Inferior parietal cortex (tissue), 1 donor: Measurements from ENCODE around the gene MYO3A.

Experiments
- DNase-seq: peaks from one replicate; pipeline ENCODE4 v3.0.0-alpha.2; 2016; ENCODE audit errors: extremely low spot score

MYO3A gene

DNA sequence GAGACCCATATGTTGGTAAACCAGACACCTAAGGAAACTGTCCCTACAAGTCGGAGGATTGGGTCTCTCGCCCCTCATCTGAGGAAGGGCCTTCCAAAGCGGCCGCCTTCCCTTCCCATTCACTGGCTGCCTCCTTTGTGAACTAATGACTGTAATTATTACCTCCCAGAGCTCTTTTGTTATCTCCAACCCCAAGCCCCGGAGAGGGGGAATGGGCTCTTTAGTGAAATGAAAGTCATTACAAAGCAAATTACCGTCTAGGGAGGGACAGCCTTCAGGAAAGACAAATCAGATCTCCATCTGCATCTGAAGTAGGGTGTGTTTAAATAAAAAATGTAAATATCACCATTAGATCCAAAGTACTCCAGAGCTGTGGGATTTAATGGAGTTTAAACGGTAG, 280.0 kb downstream of the MYO3A start:
- DNase-seq = no peak

DNA sequence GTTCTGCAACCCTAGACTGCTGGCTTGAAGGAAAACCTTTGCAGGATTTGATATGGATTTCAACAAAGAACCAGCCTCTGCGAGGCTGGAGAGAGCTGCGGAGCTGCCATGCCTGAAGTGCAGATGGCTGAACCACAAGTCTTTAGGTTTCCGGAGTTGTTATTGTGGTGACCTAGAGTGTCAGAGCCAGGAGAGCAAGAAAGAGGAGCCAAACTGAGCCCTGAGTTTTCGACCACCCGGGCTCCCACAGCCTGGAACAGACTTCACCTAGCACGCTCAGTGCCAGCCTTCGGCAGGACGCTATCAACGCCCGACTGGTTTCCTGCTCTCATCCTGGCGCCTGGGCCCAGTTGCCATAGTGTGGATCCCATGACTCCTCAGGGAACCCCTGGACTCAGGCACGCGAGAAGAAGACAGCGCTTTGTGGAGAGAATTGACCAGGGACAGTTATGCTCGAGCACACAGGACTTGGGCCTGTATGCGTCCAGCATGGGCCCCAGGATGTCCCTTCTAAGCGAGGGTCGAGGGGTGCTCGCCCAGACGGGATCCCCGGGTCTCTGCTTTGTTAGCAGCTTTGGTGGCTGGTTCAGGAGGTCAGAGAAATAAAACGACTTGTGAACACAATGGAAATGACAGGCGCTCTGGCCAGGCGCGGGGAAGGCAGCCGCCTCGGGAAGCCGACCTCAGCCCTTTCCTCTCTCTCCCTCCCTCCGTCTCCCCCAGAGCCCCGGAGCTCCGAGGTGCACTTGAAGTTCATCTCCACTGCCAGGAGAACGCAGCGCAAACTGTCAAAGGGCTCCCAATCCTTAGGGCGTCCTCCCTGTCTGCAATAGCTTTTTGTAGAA, 280.7 kb downstream of the MYO3A start:
- DNase-seq = no peak

DNA sequence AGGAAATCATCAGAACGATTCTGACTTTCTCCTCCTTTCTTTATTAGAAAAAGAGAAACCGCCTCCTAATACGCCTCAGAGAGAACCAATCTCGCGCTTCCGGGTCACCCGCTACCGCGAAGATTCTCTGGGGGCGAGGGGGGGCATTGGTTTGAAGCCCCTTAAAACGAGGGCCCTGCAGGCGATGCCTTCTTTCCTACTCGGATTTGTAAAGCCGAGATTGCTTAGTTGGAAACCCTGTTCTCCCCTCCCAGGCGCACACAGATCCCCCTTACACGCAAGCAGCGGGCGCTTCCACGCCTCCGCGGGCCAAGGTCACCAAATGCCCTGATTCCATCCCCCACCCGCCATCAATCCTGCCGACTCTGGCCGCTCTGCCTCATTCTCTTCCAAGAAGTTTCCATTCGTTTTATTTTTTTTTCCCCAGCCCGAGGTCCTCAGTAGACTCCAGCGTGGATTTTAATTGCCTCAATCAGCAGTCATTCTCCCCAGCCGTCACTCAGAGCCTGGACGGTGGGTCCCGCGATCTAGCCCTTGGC, 281.4 kb downstream of the MYO3A start:
- DNase-seq = no peak

DNA sequence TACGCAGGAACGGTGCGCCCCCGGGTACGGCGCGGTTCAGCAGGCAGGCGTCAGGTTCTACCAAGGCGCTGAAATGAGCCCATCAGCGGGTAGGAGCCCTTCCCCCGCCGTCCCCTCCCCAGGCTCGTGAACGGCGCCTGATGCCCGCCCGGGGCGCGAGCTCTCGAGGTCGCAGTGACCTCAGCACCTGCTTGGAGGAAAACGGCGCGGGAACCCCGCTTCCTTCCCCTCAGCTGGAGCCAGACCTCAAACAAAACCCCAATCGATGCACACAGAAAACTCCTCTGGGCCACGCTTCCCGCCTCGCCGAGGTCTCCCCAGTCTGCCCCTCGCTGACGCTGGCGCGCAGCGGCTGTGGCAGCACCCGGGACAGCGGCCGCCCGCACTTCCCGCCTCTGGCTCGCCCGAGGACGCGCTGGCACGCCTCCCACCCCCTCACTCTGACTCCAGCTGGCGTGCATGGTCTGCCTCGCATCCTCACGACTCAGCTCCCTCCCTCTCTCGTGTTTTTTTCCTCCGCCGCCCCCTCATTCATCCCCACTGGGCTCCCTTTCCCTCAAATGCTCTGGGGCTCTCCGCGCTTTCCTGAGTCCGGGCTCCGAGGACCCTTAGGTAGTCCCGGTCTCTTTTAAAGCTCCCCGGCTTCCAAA, 282.0 kb downstream of the MYO3A start:
- no peak for DNase-seq

DNA sequence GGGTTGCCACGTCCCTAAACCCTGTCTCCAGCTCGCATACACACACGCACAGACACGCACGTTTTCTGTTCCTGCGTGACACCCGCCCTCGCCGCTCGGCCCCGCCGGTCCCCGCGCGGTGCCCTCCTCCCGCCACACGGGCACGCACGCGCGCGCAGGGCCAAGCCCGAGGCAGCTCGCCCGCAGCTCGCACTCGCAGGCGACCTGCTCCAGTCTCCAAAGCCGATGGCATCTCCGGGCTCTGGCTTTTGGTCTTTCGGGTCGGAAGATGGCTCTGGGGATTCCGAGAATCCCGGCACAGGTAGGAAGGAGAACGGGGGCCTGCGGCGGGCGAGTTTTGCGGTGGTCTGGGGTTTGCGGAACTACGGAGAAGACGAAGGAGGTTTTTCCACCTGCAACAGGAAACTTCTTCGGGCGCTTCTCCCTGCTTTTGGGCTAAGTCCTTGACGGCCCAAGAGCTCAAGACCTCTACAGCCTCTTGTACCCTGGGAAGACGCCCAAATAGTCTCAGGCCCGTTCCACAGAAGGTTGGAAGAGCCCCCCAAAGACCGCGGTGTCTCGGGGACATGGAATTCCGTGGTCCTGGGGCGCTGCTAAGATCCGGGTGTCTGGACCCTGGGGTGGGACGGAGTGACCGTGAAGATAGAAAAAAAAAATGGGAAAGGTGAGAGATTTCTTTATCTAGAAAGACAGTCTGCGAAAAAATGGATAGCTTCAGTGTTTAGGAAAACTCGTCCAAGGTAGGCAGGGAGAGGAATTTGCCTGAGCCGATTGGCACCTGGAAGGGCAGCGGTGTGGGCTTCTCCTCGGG, 282.8 kb downstream of the MYO3A start, which contains the start of gene GAD2:
Gene GAD2 (plus strand): TSS at position 190 of the 811 bp plus-strand sequence. CDS start 36 bp downstream, at position 226.
- DNase-seq = no peak

DNA sequence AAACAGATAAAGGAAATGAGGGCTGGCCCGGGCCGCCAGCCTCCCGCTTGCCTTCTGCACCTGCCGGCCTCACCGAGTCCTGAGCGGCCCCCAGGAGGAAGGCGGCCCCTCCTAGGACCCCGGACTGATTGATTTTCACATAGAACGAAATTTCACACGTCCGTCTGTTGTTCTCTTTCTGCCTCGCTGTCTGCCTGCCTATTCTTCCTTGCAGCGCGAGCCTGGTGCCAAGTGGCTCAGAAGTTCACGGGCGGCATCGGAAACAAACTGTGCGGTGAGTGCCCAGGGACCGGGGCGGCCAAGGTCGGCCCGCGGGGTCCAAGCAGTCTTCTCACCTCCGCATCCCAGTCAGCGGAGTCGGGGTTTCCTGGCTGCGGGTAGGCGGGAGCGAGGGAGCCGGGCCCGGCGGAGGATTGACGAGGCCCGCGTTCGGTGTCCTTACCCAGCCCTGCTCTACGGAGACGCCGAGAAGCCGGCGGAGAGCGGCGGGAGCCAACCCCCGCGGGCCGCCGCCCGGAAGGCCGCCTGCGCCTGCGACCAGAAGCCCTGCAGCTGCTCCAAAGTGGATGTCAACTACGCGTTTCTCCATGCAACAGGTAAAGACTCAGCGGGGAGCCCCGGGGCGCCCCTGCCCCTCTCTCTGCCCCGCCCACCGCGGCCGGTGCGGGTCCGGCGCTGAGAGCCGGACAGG, 283.5 kb downstream of the MYO3A start:
- DNase-seq = no peak

DNA sequence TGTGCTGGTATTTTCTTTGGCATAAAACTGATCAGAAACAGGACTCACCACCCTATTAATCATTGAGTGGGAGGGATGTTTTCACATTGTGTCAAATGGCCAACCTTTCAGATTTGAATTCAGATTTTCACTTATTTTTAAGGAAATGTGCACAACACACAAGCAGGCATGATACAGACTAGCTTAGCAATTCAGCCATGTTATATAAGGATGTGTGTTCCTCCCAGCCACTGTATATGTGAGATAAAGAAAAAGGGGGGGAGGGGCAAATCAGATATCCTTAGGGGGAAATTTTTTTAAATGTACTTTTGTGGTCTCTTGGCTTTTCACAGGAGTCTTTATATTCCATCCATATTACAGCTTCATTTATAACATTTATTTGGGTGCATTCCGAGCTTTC, 285.6 kb downstream of the MYO3A start:
- no peak for DNase-seq

DNA sequence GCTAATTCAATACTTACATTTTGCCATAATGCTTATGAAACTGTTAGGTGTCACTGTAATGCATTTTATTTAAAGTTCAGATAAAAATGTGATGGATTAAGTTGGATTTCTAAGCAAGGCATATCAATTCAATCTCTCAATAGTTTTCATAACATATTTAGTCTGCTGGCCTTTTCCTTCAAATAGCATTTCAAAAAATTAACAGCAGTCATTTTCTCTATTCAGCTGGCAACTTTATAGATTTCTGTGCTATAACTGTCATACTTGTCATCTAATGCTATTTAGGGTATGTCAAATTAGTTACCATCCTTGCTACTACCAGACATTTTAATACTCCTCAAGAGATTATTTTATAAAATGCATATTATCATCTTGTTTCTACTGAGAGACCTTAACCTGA, 286.9 kb downstream of the MYO3A start:
- no peak for DNase-seq

DNA sequence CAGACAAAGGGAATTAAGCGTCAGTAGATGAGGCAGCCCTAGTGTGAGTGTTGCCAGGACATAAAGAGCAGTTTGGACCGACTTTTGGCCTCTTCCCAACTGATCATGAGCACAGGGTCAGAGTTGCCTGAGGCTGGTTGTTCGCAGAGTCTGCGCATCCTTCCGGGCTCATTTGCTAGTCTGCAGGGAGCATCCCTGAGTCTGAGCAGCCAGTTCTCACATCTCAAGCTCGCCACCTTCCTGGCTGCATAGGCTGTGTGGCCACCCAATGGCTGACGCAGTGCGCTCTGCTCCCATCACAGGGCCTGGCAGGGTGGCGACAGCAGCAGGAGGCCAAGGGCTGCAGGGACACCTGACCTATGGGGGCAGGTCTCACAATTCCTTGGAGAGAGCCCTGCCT, 287.5 kb downstream of the MYO3A start:
- DNase-seq = no peak

DNA sequence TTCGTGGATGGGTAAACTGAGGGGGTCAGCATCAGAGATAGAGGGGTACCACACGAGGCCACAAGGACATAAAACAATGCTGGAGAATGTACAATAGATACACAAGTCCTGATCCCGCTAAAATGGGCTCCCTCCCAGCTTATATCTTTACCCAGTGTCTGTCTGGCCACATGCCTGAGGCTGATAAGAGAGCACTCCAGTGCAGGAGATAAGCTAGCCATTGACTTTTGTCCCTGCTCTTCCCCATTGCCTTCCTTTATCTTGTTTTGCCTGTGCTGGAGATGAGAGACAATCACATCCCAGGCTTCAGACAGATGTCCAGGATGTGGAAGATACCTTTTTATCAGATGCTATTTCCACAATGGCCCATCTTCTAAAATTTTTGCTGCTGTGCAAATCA, 288.5 kb downstream of the MYO3A start:
- DNase-seq = no peak

DNA sequence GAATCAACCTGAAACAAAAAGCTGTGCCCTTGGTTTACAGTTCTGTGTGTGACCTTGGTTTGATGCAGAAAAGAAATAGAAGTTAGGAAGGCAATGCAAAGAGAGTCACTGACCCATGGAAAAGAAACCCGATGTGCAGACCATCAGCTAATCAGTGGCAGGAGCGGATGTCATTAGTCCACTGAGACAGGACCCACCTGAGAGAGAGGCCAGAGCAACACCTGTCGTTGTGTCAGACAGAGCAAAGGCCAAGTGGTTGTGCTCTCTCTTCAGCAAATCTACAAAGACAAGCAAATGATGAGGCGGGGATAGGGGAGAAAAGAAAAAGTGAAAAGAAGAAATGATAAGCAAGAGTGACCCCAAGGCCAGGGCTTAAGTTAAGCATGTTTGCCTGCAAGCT, 291.3 kb downstream of the MYO3A start:
- DNase-seq = no peak

DNA sequence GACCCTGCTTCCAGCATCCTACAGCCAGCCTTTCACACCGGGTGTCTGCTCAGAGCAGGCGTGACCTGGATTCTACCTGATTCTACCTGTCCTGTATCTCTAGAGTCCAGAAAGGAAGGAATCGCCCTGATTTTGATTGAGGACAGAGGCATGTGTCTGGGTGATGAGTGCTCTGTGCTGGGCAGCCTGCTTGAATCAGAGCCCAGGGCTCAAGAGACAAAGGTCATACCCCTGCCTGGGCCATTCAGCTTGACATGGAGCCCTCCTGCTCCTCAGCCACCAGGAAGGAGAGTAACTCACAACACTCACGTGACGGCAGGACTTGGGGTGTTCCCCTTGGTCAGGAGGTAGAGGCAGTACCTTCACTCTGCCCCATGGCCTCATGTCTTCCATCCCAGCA, 293.8 kb downstream of the MYO3A start:
- no peak for DNase-seq

DNA sequence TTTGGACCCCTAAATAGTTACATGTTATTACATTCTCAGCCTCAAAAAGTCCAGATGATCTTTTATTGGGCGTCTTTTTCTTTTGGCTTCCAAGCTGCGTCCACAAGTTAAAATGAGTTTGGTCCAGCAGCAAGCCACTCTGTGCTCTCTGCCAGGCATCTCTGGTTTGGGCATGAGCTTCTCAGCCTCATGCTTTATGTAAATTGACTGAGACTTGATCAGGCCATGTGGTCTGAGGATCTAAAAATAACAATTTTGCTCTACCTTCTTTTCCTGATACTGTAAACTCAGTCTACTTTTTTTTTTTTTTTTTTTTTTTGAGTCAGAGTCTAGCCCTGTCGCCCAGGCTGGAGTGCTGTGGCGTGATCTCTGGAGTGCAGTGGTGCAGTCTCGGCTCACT, 298.1 kb downstream of the MYO3A start:
- DNase-seq = no peak

DNA sequence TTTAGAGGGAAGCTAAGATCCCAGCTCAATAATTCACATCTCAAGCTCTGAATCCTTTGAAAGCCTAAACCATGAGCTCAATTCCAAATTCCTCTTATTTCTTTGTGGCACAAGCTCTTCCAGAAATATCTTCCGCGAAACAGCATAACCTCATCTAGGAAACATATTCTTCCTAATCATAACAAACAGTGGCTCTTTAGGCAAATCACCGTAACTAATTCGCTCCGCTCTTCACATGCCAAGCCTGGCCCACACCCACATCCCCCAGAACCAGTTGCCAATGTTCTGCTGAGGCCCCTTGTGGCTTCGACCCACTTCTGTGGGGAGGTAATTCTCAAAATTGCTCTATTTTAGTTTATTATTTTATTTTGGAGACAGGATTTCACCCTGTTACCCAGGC, 301.7 kb downstream of the MYO3A start:
- no peak for DNase-seq

DNA sequence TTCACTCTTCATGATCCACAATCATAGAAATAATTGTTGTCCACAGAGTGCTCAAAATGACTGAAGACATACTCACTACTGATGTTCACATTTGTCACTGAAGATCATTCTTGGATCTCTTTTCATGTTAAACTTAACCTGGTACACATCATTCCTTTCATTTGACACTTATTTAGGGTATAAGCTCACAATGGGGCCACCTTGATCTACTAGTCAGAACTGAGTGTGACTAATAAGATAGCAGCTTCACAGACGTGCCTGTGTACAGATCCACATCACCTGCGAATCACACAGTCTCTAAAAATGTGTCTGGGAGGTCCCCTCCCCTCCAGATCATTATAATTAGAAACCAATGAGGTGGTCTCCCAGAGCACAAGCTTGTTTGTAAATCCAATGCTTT, 304.3 kb downstream of the MYO3A start:
- no peak for DNase-seq

DNA sequence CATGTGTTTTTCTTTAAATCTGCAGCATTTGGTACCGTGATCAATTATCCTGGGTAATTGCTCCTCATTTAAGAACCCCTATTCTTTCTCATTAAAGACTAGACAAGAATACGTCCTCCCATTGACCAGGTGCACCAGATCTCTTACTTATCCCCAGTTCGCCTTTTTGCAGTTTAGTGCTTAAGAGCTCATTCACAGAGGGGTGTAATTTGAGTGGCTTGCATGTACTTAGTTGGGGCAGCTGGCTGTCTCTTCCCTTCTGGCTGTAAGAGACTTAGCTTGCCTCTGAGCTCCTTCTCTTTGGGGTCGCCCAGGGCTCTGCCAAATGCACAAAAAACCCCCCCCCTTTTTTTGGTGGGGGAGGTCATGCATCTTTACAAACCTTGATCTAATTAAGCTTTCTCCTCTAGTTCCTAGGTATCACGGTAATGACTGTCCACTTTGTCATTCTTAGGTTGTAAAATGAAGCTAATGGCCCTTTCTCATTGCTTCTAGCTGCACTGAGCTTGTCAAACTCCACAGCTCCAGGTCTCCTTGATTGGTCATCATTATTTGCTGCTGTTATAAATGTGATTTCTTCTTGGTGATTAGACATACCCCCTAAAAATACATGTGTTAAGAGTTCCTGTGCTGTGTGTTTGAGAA, 308.8 kb downstream of the MYO3A start:
- no peak for DNase-seq

DNA sequence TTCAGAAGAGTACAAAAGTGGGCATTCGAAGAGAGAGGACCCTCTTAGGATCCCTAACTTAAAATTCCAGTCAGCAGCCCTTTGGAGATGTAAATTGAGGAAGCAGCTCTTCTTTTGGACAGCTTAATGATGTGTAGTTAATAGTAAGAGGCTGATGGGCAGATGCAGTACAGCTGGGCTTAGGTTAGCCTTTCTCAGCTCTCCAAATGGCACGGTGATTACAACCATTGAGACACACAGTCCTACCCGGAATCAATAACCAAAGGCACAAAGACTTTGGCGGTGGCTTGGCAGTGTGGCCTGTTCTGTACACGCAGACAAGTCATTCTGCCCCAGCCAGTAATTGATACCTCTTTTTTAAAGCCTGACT, 309.3 kb downstream of the MYO3A start:
- no peak for DNase-seq

DNA sequence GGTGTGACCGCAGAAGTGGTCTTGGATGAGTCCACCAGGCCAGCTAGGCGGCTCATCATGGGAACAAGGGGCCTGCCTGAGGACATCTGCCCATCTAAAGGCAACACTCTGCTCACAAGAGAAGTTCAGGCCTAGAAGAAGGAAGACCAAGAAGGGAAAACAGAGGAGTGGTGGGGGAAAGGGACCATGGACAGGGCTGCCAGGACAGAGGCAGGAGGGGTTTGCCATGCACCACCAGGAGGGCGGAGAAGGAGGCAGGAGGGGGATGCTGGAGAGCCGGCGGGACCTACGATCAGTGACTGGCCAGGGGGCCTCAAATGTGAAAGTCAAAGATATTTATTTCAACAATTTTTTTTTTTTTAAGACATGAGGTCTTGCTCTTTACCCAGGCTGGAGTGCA, 315.7 kb downstream of the MYO3A start:
- DNase-seq = no peak

DNA sequence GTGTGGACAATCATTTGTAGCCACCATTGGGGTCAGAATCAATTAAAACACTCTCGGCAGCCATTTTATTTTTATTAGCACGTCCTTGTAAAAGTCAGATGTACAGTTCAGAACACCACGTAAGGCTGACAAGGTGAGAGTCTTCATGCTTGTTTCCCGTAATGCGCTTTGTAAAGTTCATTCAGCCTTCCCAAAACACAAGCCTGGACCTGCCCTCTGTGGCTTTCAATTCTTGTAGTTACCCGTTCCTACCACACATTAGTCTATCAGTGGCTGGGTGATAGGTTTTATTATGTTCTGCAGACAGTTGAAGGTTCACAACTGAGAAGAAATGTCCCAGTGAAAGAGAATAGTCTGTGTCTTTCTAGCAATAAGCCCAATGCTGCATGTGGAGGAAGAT, 317.9 kb downstream of the MYO3A start:
- no peak for DNase-seq

DNA sequence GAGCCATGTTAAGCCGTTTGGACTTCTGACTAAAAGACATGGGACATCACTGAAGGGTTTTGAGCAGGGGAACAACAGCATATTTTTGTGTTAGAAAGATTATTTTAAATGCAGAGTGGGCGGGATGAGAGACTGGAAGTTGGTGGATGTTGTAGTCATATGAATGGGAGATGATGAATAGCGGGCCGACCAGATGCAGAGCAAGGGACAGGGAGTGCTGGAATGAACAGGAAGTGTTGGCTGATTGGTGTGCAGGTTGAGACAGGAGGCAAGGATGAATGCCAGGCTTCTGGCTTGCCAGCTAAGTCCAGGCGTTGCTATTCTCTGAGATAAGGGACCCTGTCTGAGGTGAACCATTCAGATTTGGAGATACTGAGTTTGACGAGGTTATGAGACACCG, 320.6 kb downstream of the MYO3A start:
- no peak for DNase-seq

DNA sequence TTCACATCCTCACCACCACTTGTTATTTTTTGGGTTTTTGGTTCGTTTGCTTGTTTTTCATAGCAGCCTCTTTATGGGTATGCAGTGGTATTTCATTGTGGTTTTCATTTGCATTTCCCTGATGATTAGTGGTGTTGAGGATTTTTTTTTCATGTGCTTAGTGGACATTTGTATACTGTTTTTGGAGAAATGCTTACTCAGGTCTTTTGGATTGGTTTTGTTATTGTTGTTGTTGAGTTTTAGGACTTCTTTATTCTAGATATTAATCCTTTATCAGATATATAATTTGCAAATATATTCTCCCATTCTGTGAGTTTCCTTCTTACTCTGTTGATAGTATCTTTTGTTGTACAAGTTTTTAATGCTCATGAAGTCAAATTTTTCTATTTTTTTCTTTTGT, 325.3 kb downstream of the MYO3A start:
- no peak for DNase-seq
